GM18499 (cell line): ENCODE measurements around the gene PGRMC1.
"Not testable (repeated sequence)": the region's sequence is repeated elsewhere in the genome, so short reads cannot be mapped to it uniquely, and the experiment has no call there.

Experiments used
- ATAC-seq: cut with Tn5 transposase; IDR thresholded peaks from one replicate; pipeline ENCODE4 v1.9.1; 2021; ENCODE audit warnings: moderate number of reproducible peaks; ENCODE audit not compliant: insufficient read depth, unreplicated experiment

Gene PGRMC1

DNA sequence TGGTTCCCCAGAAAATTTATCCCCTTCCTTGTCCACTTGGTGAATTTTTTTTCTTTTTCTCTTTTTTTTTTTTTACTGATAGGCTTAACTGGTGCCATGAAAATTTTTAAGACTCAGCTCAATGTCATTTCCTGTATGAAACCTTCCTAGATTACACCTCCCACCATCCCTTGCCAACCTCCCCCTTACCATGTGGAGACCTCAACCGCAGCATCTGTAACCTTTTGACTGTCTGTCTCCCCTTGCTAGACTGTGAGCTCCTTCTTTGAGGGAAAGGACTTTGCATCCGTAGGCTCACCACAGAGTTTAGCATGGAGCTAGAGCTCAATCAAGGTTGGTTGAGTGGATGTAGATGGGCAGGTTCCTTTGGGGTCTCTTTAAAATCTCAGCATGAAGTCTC is 5.2 kb upstream of the PGRMC1 start:
- no peak for ATAC-seq

DNA sequence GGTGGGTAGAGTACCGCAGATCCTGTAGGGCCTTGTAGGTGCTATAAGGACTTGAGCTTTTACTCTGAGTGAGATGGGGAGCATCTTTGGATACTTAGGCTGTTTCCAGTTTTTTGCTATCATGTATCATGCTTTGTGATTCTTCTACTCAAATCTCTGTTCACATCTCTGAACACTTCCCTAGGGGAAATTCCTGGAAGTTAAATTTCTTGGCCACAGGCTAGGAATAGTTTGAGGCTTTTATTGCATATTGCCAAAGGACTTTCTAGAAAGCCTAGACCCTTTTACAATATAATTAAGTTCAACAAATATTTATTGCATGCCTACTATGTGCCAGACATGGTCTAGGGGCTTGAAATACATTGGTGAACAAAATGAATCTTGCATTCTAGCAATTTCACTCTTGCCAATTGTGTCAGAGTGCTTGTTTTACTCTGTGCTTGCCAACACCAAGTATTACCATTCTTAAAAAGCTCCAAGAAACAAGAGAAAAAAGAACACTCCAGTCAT is 4.1 kb upstream of the PGRMC1 start:
- no peak for ATAC-seq

GRCh38 chrX:119235051-119235511 is 1.0 kb upstream of the PGRMC1 start:
- ATAC-seq = no peak

- no peak for ATAC-seq
Measured at GRCh38 chrX:119236623-119237561, 807 bp downstream of the PGRMC1 start.

- ATAC-seq = no peak
Measured at GRCh38 chrX:119237562-119237942, 1.5 kb downstream of the PGRMC1 start.

- no peak for ATAC-seq
Measured at GRCh38 chrX:119238557-119238956, 2.5 kb downstream of the PGRMC1 start.

GRCh38 chrX:119240356-119240755 is 4.3 kb downstream of the PGRMC1 start:
- no peak for ATAC-seq

- ATAC-seq = no peak
Measured at GRCh38 chrX:119247702-119248101, 11.6 kb downstream of the PGRMC1 start.

DNA sequence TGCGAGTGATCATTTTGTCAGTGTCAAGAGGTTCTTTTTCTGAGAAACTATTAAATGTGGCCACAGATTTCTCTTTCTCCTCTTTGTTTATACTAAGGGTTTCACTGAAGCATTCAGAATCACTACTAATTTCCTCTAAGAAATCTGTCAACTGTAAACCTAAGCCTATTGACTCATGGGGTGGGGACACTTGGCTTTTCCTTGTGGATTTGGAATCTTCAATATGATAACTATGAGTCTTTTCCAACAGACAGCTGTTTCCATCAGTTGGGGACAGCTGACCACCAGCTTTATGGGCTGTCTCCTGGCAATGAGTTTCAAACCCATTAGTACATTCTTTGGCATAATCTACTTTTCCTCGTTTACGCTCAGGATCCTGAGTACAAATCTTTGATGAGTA is 13.8 kb downstream of the PGRMC1 start:
- no peak for ATAC-seq

- ATAC-seq = no peak
Measured at GRCh38 chrX:119251386-119251785, 15.3 kb downstream of the PGRMC1 start.

DNA sequence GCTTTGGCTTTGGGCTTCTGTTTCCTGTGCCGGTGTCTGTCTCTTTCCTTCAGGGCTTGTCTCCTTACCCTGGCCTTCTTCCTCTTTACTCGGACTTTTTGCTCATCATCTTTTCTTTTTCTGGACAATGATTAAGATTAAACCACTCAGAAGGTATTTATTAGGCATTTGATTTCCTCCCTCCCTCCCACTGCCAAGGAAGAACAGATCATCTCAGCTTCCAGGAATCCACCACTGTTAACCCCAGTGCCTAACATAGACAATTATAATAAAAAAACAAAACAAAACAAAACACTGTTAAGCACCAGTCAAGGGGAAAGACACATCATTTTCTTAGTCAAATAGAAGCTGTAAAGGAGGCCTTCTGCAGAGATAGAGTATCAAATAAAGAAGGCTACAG is 16.6 kb downstream of the PGRMC1 start:
- no peak for ATAC-seq

DNA sequence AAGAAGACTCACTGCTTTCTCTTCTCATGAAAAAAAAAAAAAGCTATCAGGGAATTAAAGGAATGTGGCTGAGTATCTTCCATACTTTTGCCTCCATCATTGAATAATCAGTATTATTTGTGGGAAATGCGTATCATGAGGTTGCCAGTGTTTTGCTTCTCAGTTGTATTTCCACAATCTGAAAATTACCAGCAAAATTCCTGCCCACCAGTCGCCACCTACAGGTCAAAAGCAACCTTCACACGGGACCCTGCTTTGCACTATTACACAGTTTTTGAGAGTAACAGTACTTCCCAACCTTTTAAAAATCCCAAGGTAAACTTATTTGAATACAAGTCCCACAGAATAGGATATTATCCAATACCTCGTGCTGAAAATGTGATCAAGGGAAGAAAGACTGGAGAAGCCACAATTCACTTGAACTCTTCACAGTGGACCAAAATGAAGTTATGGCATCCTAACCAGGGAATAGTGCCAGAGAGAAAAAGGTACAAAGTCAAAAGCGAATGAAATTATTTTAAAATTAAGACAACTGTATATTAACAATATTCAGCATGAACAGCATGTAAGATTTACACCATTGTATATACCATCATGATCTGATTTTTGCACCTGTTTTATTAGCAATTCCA is 30.4 kb downstream of the PGRMC1 start:
- ATAC-seq = no peak

- not testable (repeated sequence) for ATAC-seq
Measured at GRCh38 chrX:119267115-119267514, 31.0 kb downstream of the PGRMC1 start.

DNA sequence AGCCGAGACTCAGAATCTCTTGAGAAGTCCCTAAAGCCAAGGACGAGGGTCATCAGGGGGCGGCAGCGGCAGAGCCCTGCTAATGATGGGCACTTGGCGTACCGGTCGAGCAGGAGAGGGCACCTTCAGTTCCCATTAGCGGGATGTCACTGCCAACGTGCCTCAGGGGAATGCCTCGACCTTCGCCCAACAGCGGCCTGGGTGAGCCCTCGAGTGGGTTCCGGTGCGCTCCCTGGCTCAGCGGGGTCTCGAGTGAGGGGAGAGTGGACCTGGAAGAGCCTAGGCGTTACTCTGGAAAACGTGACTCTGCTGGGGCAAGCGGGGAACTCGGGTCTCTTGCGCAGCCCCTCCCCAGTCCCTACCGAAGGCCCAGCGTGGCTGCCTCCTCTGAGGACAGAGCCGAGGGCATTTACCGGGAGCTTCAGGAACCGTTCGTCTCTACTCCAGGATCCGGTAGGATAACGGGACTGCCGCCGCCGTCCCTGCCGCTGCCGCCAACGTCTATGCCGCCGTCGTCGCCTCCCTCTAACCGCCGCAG is 36.9 kb downstream of the PGRMC1 start:
- ATAC-seq = no peak

GRCh38 chrX:119273420-119274192 is 37.5 kb downstream of the PGRMC1 start:
- no peak for ATAC-seq

DNA sequence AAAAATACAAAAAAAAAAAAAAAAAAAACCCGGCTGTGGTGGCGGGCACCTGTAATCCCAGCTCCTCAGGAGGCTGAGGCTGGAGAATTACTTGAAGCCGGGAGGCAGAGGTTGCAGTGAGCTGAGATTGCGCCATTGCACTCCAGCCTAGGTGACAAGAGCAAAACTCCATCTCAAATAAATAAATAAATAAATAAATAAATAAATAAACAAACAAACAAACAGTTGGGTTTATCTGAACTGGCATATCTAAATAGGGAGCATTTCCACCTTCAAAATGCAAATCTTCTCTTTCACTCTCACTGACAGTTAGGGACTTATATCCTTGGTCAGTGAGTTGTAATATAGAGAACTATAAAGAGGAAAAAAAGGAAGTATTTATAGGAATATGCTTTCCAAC is 46.3 kb downstream of the PGRMC1 start:
- not testable (repeated sequence) for ATAC-seq

GRCh38 chrX:119288890-119289393 is 52.9 kb downstream of the PGRMC1 start:
- no peak for ATAC-seq

DNA sequence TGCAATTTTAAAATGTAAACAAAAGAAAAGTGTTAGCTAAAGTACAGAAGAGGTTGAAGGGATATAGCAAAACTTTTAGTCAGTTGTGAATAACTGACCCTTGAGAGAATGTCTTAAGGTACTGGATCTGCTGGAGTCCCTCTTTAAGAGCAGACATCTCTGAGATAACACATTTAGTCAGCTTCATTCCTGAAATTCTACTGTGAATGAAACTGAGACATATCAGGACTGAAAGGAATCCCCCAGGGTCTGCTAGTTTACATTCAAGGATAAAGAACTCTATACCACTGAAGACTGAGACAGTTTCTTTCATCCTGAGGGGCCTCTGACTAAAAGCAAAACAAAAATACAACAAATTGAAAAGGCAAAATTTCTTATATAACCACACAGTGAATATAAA is 54.4 kb downstream of the PGRMC1 start:
- no peak for ATAC-seq

GRCh38 chrX:119291246-119291645 is 55.2 kb downstream of the PGRMC1 start:
- ATAC-seq = not testable (repeated sequence)

DNA sequence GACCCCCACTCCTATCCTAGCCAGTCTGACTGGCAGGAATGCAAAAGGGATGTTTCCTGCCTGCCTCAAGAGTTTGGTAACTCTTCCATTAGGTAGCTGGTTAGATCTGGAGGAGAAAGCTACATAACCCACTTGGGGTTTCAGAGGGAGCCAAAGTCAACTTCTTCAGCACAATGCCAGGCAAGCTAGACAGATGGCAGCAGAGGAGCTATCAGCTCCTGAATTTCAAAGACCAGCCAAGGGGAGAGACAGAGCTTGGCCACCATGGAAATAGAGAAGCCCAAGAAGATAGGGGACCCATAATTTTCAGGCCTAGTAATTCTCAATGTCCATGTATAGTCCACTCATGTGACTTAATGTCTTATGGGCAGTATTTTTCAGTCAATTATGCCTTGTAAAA is 56.4 kb downstream of the PGRMC1 start:
- no peak for ATAC-seq
